OCI-LY3 (cell line): ENCODE measurements around the gene DAGLB.

Experiments used
- H2AFZ ChIP-seq: fragments of 200-600, 300-600 bp; shearing (Covaris generic); 2 replicates; pipeline ENCODE4 v1.6.0; 2014; ENCODE audit warnings: antibody characterized with exemption, low read depth, low read length
- H3K27ac ChIP-seq: fragments of 200-600, 300-600 bp; sonication (generic); 2 replicates; pipeline ENCODE4 v1.5.1; 2014; ENCODE audit warnings: mild to moderate bottlenecking, low read length, moderate library complexity, mixed read lengths
- H3K27me3 ChIP-seq: fragments of 200-600, 300-600 bp; sonication (generic); 2 replicates; pipeline ENCODE4 v1.6.1; 2014; ENCODE audit warnings: low read depth, low read length, mixed read lengths
- H3K36me3 ChIP-seq: fragments of 200-600, 300-600 bp; sonication (generic); replicated peaks from 2 replicates; pipeline ENCODE3; 2014; ENCODE audit warnings: low read depth, low read length, mixed read lengths
- H3K4me1 ChIP-seq: fragments of 300-600, 200-600 bp; sonication (generic); 2 replicates; pipeline ENCODE4 v1.6.1; 2014; ENCODE audit warnings: low read length, mixed read lengths
- H3K4me2 ChIP-seq: fragments of 200-600, 300-600 bp; sonication (generic); 2 replicates; pipeline ENCODE4 v1.6.1; 2014; ENCODE audit warnings: low read length, mixed read lengths
- H3K4me3 ChIP-seq: fragments of 300-600, 200-600 bp; sonication (generic); 2 replicates; pipeline ENCODE4 v1.5.1; 2014; ENCODE audit warnings: antibody characterized with exemption, mild to moderate bottlenecking, low read length, moderate library complexity
- H3K79me2 ChIP-seq: fragments of 300-600, 200-600 bp; shearing (Covaris generic); 2 replicates; pipeline ENCODE4 v1.6.1; 2014; ENCODE audit warnings: mild to moderate bottlenecking, low read length, mixed read lengths
- H3K9ac ChIP-seq: fragments of 300-600, 200-600 bp; shearing (Covaris generic); 2 replicates; pipeline ENCODE4 v1.6.0; 2014; ENCODE audit warnings: mild to moderate bottlenecking, low read length, moderate library complexity
- H3K9me3 ChIP-seq: fragments of 200-600, 300-600 bp; shearing (Covaris generic); 2 replicates; pipeline ENCODE4 v1.6.1; 2014; ENCODE audit warnings: low read length, mixed read lengths; ENCODE audit not compliant: insufficient read depth
- H4K20me1 ChIP-seq: fragments of 200-600, 300-600 bp; sonication (generic); 2 replicates; pipeline ENCODE4 v1.6.1; 2016; ENCODE audit warnings: low read length, mixed read lengths; ENCODE audit not compliant: insufficient read depth
- EZH2phosphoT487 ChIP-seq: fragments of 200-600 bp; shearing (Covaris generic); IDR thresholded peaks from 2 replicates; pipeline ENCODE4 v1.6.1; 2018; ENCODE audit warnings: antibody characterized with exemption, mixed run types, low read depth
- TF ChIP-seq, protein P1 (sequence below): fragments of 200-600, 300-600 bp; sonication (generic); IDR thresholded peaks from 2 replicates; pipeline ENCODE4 v1.5.1; 2014; ENCODE audit warnings: antibody characterized with exemption, low read length, low read depth

Gene DAGLB

DNA sequence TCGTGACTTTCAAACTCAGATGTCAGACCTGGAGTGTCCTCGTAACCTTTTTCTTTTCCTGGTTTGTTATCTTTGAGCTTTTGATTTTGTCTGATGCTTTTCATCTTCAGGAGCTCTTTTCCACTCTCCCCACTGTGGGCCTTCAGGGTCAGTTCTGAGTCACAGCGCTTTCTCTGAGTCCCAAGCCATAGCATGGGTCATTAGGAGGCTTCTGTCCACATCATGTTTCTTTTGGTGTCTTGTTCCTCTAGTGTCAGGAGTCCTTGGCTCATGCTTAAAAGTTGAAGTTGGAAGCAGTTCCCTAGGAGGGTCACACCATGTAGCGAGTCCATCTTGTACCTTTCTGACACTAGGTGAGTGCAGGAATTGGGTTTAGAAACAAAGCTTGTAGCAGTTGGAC lies 40.3 kb downstream of the DAGLB start:
- no peaks in the 10 kb centered on the region for H3K9me3 ChIP-seq
- H4K20me1 ChIP-seq: no peaks in the 10 kb centered on the region
- no peak overlapping the region for H3K27ac ChIP-seq
- H3K4me1 ChIP-seq: no peaks in the 10 kb centered on the region
- no peak for TF ChIP-seq EZH2phosphoT487
- TF ChIP-seq, protein P1, sequence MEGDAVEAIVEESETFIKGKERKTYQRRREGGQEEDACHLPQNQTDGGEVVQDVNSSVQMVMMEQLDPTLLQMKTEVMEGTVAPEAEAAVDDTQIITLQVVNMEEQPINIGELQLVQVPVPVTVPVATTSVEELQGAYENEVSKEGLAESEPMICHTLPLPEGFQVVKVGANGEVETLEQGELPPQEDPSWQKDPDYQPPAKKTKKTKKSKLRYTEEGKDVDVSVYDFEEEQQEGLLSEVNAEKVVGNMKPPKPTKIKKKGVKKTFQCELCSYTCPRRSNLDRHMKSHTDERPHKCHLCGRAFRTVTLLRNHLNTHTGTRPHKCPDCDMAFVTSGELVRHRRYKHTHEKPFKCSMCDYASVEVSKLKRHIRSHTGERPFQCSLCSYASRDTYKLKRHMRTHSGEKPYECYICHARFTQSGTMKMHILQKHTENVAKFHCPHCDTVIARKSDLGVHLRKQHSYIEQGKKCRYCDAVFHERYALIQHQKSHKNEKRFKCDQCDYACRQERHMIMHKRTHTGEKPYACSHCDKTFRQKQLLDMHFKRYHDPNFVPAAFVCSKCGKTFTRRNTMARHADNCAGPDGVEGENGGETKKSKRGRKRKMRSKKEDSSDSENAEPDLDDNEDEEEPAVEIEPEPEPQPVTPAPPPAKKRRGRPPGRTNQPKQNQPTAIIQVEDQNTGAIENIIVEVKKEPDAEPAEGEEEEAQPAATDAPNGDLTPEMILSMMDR: no peak
- H3K79me2 ChIP-seq: no peaks in the 10 kb centered on the region; the same call in 1 of the 2 replicates
- H3K4me2 ChIP-seq: no peak overlapping the region
- H2AFZ ChIP-seq: no peak overlapping the region
- H3K36me3 ChIP-seq: peaks cover 30% of the 10 kb centered on the region
- no peak overlapping the region for H3K4me3 ChIP-seq
- no peak overlapping the region for H3K9ac ChIP-seq
- no peaks in the 10 kb centered on the region for H3K27me3 ChIP-seq

DNA sequence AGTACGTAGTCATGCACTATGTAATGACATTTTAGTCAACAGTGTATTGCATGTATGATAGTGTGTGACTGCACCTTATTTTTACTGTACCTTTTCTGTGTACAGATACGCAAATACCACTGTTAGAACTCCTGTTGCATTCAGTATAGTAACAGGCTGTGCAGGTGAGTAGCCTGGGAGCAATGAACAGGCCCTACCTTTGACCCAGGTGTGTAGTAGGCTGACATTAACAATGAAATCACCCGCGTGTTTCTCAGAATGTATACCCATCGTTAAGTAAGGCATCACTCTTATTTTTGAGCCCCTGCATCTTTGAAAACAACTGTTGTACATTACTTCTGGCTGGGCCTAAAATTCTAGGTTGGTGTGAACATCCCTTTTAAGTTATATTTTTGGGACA lies 41.6 kb downstream of the DAGLB start:
- H3K9me3 ChIP-seq: no peaks in the 10 kb centered on the region
- TF ChIP-seq, protein P1: no peak
- no peak for TF ChIP-seq EZH2phosphoT487
- H3K27ac ChIP-seq: no peak overlapping the region
- no peak overlapping the region for H3K4me2 ChIP-seq
- H3K27me3 ChIP-seq: no peaks in the 10 kb centered on the region
- H2AFZ ChIP-seq: no peak overlapping the region
- H3K36me3 ChIP-seq: peaks cover 29% of the 10 kb centered on the region
- no peaks in the 10 kb centered on the region for H4K20me1 ChIP-seq
- no peaks in the 10 kb centered on the region for H3K4me1 ChIP-seq
- H3K9ac ChIP-seq: no peak overlapping the region
- H3K4me3 ChIP-seq: no peak overlapping the region
- H3K79me2 ChIP-seq: peaks cover 7% of the 10 kb centered on the region

DNA sequence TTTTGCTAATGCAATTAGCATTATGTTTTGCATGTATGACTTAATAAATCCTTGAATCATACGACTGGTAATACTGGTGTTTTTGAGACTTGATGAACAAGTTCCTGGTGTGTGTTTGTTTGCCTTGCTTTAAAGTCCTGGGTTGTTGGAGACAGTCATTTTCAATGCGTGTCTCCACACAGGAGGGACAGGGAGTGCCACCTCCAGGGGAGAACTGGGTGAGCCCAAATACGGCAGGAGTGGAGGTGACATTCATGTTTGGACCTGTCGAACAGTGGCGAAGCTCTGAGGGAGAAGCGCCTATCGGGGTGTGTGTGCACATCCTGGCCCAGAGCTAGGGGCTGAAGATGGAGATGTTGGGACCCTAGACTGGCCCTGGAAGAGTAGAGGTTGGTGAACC lies 43.8 kb downstream of the DAGLB start:
- H3K4me3 ChIP-seq: no peak overlapping the region
- no peak overlapping the region for H2AFZ ChIP-seq
- TF ChIP-seq, protein P1: no peak
- TF ChIP-seq EZH2phosphoT487: no peak
- no peak overlapping the region for H3K27ac ChIP-seq
- H3K27me3 ChIP-seq: no peaks in the 10 kb centered on the region
- peaks cover 1% of the 10 kb centered on the region; the same call in 1 of the 2 replicates for H4K20me1 ChIP-seq
- peaks cover 28% of the 10 kb centered on the region for H3K36me3 ChIP-seq
- H3K9ac ChIP-seq: no peak overlapping the region
- peaks cover 24% of the 10 kb centered on the region for H3K79me2 ChIP-seq
- H3K4me2 ChIP-seq: no peak overlapping the region
- no peaks in the 10 kb centered on the region for H3K4me1 ChIP-seq
- no peaks in the 10 kb centered on the region for H3K9me3 ChIP-seq

DNA sequence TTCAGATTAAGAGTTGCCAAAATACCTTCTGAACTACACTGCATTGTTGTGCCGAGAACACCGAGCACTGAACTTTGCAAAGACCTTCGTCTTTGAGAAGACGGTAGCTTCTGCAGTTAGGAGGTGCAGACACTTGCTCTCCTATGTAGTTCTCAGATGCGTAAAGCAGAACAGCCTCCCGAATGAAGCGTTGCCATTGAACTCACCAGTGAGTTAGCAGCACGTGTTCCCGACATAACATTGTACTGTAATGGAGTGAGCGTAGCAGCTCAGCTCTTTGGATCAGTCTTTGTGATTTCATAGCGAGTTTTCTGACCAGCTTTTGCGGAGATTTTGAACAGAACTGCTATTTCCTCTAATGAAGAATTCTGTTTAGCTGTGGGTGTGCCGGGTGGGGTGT lies 45.0 kb downstream of the DAGLB start:
- H4K20me1 ChIP-seq: peaks cover 9% of the 10 kb centered on the region; the same call in 1 of the 2 replicates
- H3K4me2 ChIP-seq: no peak overlapping the region
- no peaks in the 10 kb centered on the region for H3K27me3 ChIP-seq
- H3K4me1 ChIP-seq: no peaks in the 10 kb centered on the region
- no peak overlapping the region for H2AFZ ChIP-seq
- no peak overlapping the region for H3K27ac ChIP-seq
- TF ChIP-seq, protein P1: no peak
- no peak for TF ChIP-seq EZH2phosphoT487
- no peak overlapping the region for H3K4me3 ChIP-seq
- H3K36me3 ChIP-seq: peaks cover 28% of the 10 kb centered on the region
- no peaks in the 10 kb centered on the region for H3K9me3 ChIP-seq
- peaks cover 36% of the 10 kb centered on the region for H3K79me2 ChIP-seq
- no peak overlapping the region for H3K9ac ChIP-seq
